Naive thymus-derived CD4-positive, alpha-beta T cell (primary cell): Measurements from ENCODE around the gene NEK7. TPM values are rescaled to one million over a fixed set of nuclear protein-coding genes. Genes with fewer than 3 reads are reported as not detected.
"Not testable (repeated sequence)": the region's sequence is repeated elsewhere in the genome, so short reads cannot be mapped to it uniquely, and the experiment has no call there.

Source experiments
- ATAC-seq: fragments of 150-1000 bp; cut with Tn5 transposase; 2 replicates; pipeline ENCODE4 v1.10.0; 2021; ENCODE audit warnings: mild to moderate bottlenecking, moderate library complexity
- CTCF ChIA-PET: fragments of 350-600 bp; sonication (Branson Sonifier 250); formaldehyde crosslinking; loops from one replicate; lab custom pipeline; 2021; ENCODE audit warnings: antibody characterized with exemption; lab: Charles Lee
- POLR2A ChIA-PET: fragments of 350-600 bp; sonication (Branson Sonifier 250); formaldehyde crosslinking; loops from one replicate; lab custom pipeline; 2021; ENCODE audit warnings: antibody characterized with exemption, inconsistent platforms; lab: Charles Lee
- DNase-seq, 9 donors: peaks; one replicate each; pipeline versions ENCODE4 v3.0.0 to v3.0.0-alpha.2; 2020 to 2022; ENCODE audit warnings: mixed read lengths in 1 of 9
- H3K27ac ChIP-seq: one replicate; pipeline ENCODE4 v1.7.0; 2013; ENCODE audit warnings: mild to moderate bottlenecking, low read depth, low read length, moderate library complexity
- H3K27me3 ChIP-seq, 2 donors: one replicate each; pipeline ENCODE4 v1.7.0; 2013; ENCODE audit warnings: low read length in 2 of 2, mild to moderate bottlenecking in 2 of 2, moderate library complexity in 2 of 2; ENCODE audit not compliant: control insufficient read depth in 2 of 2, insufficient read depth in 2 of 2
- H3K36me3 ChIP-seq, 3 experiments: 1 replicate in 2 of 3; 2 replicates in 1 of 3; pipeline ENCODE4 v1.7.0; 2013; ENCODE audit warnings: low read length in 3 of 3, mild to moderate bottlenecking in 3 of 3, moderate library complexity in 1 of 3; ENCODE audit not compliant: insufficient read depth in 3 of 3, control insufficient read depth in 2 of 3
- H3K4me1 ChIP-seq, 2 donors: one replicate each; pipeline ENCODE4 v1.7.0; 2013; ENCODE audit warnings: low read length in 2 of 2, mild to moderate bottlenecking in 2 of 2, moderate library complexity in 1 of 2; ENCODE audit not compliant: control insufficient read depth in 2 of 2, insufficient read depth in 2 of 2
- H3K4me3 ChIP-seq: 2 replicates; pipeline ENCODE4 v1.7.0; 2013; ENCODE audit warnings: mild to moderate bottlenecking, low read length
- H3K9me3 ChIP-seq, 3 experiments: 1 replicate in 2 of 3; 2 replicates in 1 of 3; pipeline ENCODE4 v1.7.0; 2013; ENCODE audit warnings: low read length in 3 of 3; ENCODE audit not compliant: control insufficient read depth in 2 of 3
- H3K27ac Mint-ChIP-seq, 9 donors: one replicate each; pipeline ENCODE4 v1.8.0; 2020 to 2022; ENCODE audit warnings: mixed read lengths in 9 of 9, mild to moderate bottlenecking in 8 of 9, moderate library complexity in 5 of 9, inconsistent platforms in 2 of 9
- H3K27me3 Mint-ChIP-seq, 5 donors: one replicate each; pipeline ENCODE4 v1.8.0; 2021 to 2022; ENCODE audit warnings: mixed read lengths in 5 of 5, mild to moderate bottlenecking in 1 of 5
- H3K36me3 Mint-ChIP-seq, 5 donors: one replicate each; pipeline ENCODE4 v1.8.0; 2020 to 2022; ENCODE audit warnings: mixed read lengths in 5 of 5, mild to moderate bottlenecking in 3 of 5, inconsistent platforms in 1 of 5
- H3K4me1 Mint-ChIP-seq, 7 donors: one replicate each; pipeline ENCODE4 v1.8.0; 2020 to 2022; ENCODE audit warnings: mixed read lengths in 7 of 7, mild to moderate bottlenecking in 3 of 7, inconsistent platforms in 1 of 7
- H3K4me3 Mint-ChIP-seq, 10 donors: one replicate each; pipeline ENCODE4 v1.8.0; 2020 to 2022; ENCODE audit warnings: mild to moderate bottlenecking in 10 of 10, mixed read lengths in 10 of 10, moderate library complexity in 6 of 10, inconsistent platforms in 2 of 10
- H3K9me3 Mint-ChIP-seq, 11 donors: one replicate each; pipeline ENCODE4 v1.8.0; 2020 to 2022; ENCODE audit warnings: mixed read lengths in 11 of 11, mild to moderate bottlenecking in 4 of 11, inconsistent platforms in 1 of 11, moderate library complexity in 1 of 11
- intact Hi-C, 2 donors: fragments of 100-400 bp; cut with micrococcal nuclease; formaldehyde crosslinking; loops; one replicate each; pipeline ENCODE4 v1.15.1; 2023
- polyA plus RNA-seq, 2 donors: library from polyadenylated mRNA; unstranded; fragments of 300-500 nt; fragmentation: Illumina TruSeq; gene quantifications; one replicate each; pipeline ENCODE4 v1.2.3, GENCODE V29; 2021
- total RNA-seq, 6 experiments: library from RNA in 5 of 6; stranded (reverse) in 5 of 6; gene quantifications; 1 replicate in 5 of 6; 2 replicates in 1 of 6; pipeline ENCODE4 v1.2.3 and lab custom pipeline; 2021 to 2026

The NEK7 gene
- total and polyA plus RNA-seq, 7 experiments from 2014 or later, result 25.1 to 68.4 (median 44.5) TPM

DNA sequence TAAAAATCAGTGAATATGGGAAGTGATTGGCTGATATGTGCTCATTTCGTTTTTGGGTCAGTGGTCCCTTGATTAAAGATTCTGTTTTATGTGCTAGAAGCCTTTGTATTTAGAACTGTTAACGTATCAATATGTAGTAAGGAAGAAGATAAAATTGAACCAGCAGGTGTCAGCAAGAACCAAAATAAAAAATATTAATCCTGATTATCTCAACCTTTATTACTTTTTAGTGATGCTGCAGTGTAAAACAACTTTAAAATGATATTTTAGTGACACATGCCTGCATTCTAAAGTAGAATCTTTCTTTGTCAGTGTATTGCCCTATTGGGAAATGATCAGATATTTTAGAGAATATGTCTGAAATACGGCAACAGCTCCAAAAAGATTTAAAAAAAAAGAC, 49.5 kb downstream of the NEK7 start:
- ATAC-seq (no peak), DNase-seq (no peak)
- H3K27ac ChIP-seq, result no peak overlapping the region
- H3K36me3 Mint-ChIP-seq, result peaks cover 3 to 16% (median 10%) of the 10 kb centered on the region in 5 donors
- peak overlapping the region in 1 of 9 donors; percentile 48 for H3K27ac Mint-ChIP-seq
- H3K9me3 Mint-ChIP-seq, result peaks cover 0 to 5% (median 0%) of the 10 kb centered on the region in 11 donors
- no peaks in the 10 kb centered on the region for H3K36me3 ChIP-seq
- no peak overlapping the region for H3K4me3 ChIP-seq
- H3K4me3 Mint-ChIP-seq, result no peak overlapping the region
- intact Hi-C loops, result loop anchor here in 1 of 2 donors (2.0 kb wide), 1 partner anchor 17 kb away; no protein-coding TSS in a partner anchor
- ChIA-PET POLR2A (no interaction called here), CTCF (interaction anchor here (0.6 kb wide), 1 partner anchor 257 kb away, joined by 3 read pairs; no protein-coding TSS in a partner anchor)
- H3K4me1 ChIP-seq, result peaks cover 0 to 22% of the 10 kb centered on the region in 2 donors
- no peaks in the 10 kb centered on the region for H3K9me3 ChIP-seq
- H3K4me1 Mint-ChIP-seq, result peaks cover 28 to 64% (median 56%) of the 10 kb centered on the region in 7 donors
- H3K27me3 ChIP-seq, result no peaks in the 10 kb centered on the region
- no peaks in the 10 kb centered on the region for H3K27me3 Mint-ChIP-seq

DNA sequence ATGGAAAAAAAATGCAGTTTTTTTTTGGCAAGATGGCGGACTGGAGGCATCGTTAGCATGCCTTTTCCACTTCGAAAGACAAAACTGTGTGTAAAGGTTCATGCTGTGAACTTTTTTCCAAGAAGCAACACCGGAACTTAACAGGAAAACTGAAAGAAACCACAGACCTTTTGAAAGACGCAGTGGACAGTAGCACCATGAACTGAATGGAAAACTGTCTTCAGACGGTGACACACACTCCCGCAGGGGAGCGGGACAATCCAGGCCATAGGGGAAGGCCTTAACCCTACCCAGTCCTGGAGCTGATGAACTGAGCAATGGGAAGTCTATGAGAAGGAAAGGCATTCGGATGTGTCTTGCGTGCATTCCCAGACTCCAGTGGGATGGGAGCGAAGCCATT, 54.9 kb downstream of the NEK7 start:
- Mint-ChIP-seq H3K27me3 (no peaks in the 10 kb centered on the region), H3K36me3 (peaks cover 0 to 46% (median 24%) of the 10 kb centered on the region in 5 donors), H3K4me3 (no peak overlapping the region), H3K4me1 (peaks cover 8 to 33% (median 20%) of the 10 kb centered on the region in 7 donors), H3K9me3 (peaks cover 4 to 31% (median 14%) of the 10 kb centered on the region in 11 donors), H3K27ac (no peak overlapping the region)
- intact Hi-C loops, result no loop called here
- DNase-seq (no peak), ATAC-seq (no peak)
- H3K4me3 ChIP-seq, result no peak overlapping the region
- H3K27ac ChIP-seq, result no peak overlapping the region
- no peaks in the 10 kb centered on the region for H3K36me3 ChIP-seq
- no peaks in the 10 kb centered on the region for H3K27me3 ChIP-seq
- H3K4me1 ChIP-seq, result no peaks in the 10 kb centered on the region
- peaks cover 0 to 6% (median 5%) of the 10 kb centered on the region in 3 experiments for H3K9me3 ChIP-seq
- ChIA-PET CTCF (interaction anchor here (0.7 kb wide), 1 partner anchor 19 kb away, joined by 3 read pairs; no protein-coding TSS in a partner anchor), POLR2A (interaction anchor here (0.6 kb wide), 1 partner anchor 811 kb away, joined by 4 read pairs; no protein-coding TSS in a partner anchor)

DNA sequence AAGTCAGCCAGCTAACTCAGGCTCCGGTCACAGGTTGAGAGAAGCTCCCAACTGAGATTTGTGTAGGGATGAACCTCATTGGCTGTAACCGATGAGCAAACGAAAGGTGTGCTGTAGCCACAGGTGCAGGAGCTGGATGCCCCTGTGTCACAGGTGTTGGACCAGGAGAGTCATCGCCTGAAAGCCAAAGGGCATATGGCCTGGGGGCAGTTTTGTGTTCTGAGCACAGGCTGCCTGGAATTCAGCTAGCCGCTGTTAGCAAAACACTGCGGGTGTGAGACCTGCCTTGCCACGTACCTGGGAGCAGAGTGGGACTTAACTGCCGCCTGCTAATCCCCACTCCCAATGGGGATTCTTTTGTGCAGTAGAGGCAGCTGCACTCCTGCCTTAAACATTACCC, 55.3 kb downstream of the NEK7 start:
- Mint-ChIP-seq H3K27me3 (no peaks in the 10 kb centered on the region), H3K4me3 (no peak overlapping the region), H3K4me1 (peaks cover 8 to 37% (median 24%) of the 10 kb centered on the region in 7 donors), H3K36me3 (peaks cover 0 to 50% (median 24%) of the 10 kb centered on the region in 5 donors), H3K9me3 (peaks cover 6 to 33% (median 15%) of the 10 kb centered on the region in 11 donors), H3K27ac (no peak overlapping the region)
- DNase-seq (no peak), ATAC-seq (no peak)
- no peaks in the 10 kb centered on the region for H3K4me1 ChIP-seq
- peaks cover 0 to 6% (median 5%) of the 10 kb centered on the region in 3 experiments for H3K9me3 ChIP-seq
- no peaks in the 10 kb centered on the region for H3K27me3 ChIP-seq
- POLR2A ChIA-PET, result no interaction called here
- no peak overlapping the region for H3K27ac ChIP-seq
- H3K4me3 ChIP-seq, result no peak overlapping the region
- H3K36me3 ChIP-seq, result no peaks in the 10 kb centered on the region
- CTCF ChIA-PET, result interaction anchor here (0.7 kb wide), 1 partner anchor 20 kb away, joined by 3 read pairs; no protein-coding TSS in a partner anchor
- intact Hi-C loops, result no loop called here

DNA sequence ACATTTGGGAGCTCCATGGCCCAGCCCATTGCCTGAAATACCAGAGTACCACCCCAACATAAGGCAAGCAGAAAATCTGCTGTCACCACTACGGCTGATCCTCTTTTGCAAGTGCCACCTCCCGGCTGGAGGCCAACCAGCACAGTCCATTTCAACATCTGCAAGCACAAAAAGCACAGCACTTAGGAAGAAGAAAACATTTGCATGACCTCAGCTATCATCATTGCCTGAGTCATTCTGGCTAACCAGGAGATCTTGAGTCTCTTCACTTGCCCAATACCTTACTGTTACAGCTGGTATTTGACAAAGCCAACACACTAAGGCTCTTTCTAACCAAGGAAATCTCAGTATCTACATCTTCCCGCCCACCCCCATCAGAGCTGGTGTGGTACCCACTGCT, 55.9 kb downstream of the NEK7 start:
- no peaks in the 10 kb centered on the region for H3K27me3 ChIP-seq
- intact Hi-C loops, result no loop called here
- DNase-seq, result no peak
- peaks cover 0 to 6% (median 5%) of the 10 kb centered on the region in 3 experiments for H3K9me3 ChIP-seq
- H3K27ac ChIP-seq, result no peak overlapping the region
- ATAC-seq, result peak; percentile 41
- H3K4me1 ChIP-seq, result no peaks in the 10 kb centered on the region
- no peaks in the 10 kb centered on the region for H3K36me3 ChIP-seq
- no peak overlapping the region for H3K4me3 ChIP-seq
- ChIA-PET POLR2A (no interaction called here), CTCF (no interaction called here)
- Mint-ChIP-seq H3K9me3 (peaks cover 6 to 33% (median 17%) of the 10 kb centered on the region in 11 donors), H3K4me3 (no peak overlapping the region), H3K36me3 (peaks cover 0 to 50% (median 26%) of the 10 kb centered on the region in 5 donors), H3K27ac (no peak overlapping the region), H3K4me1 (peaks cover 8 to 37% (median 25%) of the 10 kb centered on the region in 7 donors), H3K27me3 (no peaks in the 10 kb centered on the region)

DNA sequence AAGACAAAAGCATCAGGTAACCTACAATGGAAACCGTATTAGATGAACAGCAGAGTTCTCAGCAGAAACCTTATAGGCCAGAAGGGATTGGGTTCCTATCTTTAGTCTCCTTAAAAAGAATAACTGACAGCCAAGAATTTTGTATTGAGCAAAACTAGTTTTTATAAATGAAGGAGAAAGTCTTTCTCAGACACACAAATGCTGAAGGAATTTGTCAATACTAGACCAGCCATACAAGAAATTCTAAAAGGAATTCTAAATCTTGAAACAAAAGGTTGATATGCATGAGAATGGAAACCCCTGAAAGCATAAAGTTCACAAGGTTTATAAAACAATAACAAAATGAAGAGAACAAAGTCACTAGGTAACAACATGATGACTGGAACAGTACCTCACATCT, 58.1 kb downstream of the NEK7 start:
- no peaks in the 10 kb centered on the region for H3K27me3 ChIP-seq
- H3K27ac ChIP-seq, result no peak overlapping the region
- intact Hi-C loops, result no loop called here
- Mint-ChIP-seq H3K9me3 (peaks cover 6 to 33% (median 17%) of the 10 kb centered on the region in 11 donors), H3K27me3 (no peaks in the 10 kb centered on the region), H3K4me3 (no peak overlapping the region), H3K4me1 (peaks cover 6 to 43% (median 31%) of the 10 kb centered on the region in 7 donors), H3K27ac (no peak overlapping the region), H3K36me3 (peaks cover 0 to 49% (median 23%) of the 10 kb centered on the region in 5 donors)
- ATAC-seq, result no peak
- H3K9me3 ChIP-seq, result peaks cover 0 to 6% (median 5%) of the 10 kb centered on the region in 3 experiments
- no peak for DNase-seq
- no peak overlapping the region for H3K4me3 ChIP-seq
- CTCF ChIA-PET, result no interaction called here
- H3K4me1 ChIP-seq, result no peaks in the 10 kb centered on the region
- POLR2A ChIA-PET, result no interaction called here
- no peaks in the 10 kb centered on the region for H3K36me3 ChIP-seq

DNA sequence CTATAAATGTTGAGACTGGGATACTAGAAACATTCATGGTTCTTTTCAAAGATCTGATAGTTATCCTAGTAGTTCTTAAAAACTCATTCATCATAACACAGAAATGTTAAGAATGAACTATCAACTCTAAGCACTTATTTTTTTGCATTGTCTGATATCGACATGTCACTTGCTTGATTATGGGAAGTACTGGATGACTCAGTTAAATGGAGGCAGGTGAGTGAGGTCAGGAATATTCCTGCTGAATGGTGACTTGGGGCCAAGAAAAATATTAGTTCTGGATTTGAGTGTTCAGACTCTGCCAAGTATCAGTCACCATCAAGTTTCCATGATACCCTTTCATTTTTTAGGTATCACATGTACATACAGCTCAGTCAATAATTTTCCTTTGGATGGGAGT, 63.6 kb downstream of the NEK7 start:
- Mint-ChIP-seq H3K4me3 (no peak overlapping the region), H3K9me3 (peaks cover 0 to 26% (median 6%) of the 10 kb centered on the region in 11 donors), H3K27me3 (no peaks in the 10 kb centered on the region), H3K27ac (peak overlapping the region in 3 of 9 donors; percentile 4 to 69 (median 19)), H3K36me3 (peaks cover 0 to 37% (median 31%) of the 10 kb centered on the region in 5 donors), H3K4me1 (peaks cover 8 to 56% (median 39%) of the 10 kb centered on the region in 7 donors)
- no peak for ATAC-seq
- H3K36me3 ChIP-seq, result no peaks in the 10 kb centered on the region
- no peak overlapping the region for H3K4me3 ChIP-seq
- no peaks in the 10 kb centered on the region for H3K27me3 ChIP-seq
- POLR2A ChIA-PET, result no interaction called here
- CTCF ChIA-PET, result no interaction called here
- intact Hi-C loops, result loop anchor here in 1 of 2 donors (2.0 to 5.0 kb wide), 2 partner anchors 16 to 33 kb away; no protein-coding TSS in a partner anchor
- no peaks in the 10 kb centered on the region for H3K9me3 ChIP-seq
- DNase-seq, result no peak
- no peak overlapping the region for H3K27ac ChIP-seq
- H3K4me1 ChIP-seq, result no peaks in the 10 kb centered on the region

DNA sequence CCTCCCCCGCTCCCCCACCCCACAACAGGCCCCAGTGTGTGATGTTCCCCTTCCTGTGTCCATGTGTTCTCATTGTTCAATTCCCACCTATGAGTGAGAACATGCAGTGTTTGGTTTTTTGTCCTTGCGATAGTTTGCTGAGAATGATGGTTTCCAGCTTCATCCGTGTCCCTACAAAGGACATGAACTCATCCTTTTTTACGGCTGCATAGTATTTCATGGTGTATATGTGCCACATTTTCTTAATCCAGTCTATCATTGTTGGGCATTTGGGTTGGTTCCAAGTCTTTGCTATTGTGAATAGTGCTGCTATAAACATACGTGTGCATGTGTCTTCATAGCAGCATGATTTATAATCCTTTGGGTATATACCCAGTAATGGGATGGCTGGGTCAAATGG, 70.2 kb downstream of the NEK7 start:
- intact Hi-C loops, H3K27ac ChIP-seq, H3K27me3 Mint-ChIP-seq, H3K4me3 ChIP-seq, ATAC-seq, CTCF ChIA-PET, H3K4me3 Mint-ChIP-seq, H3K9me3 ChIP-seq, DNase-seq, H3K4me1 ChIP-seq, H3K27ac Mint-ChIP-seq, POLR2A ChIA-PET, H3K36me3 ChIP-seq, H3K27me3 ChIP-seq: not testable (repeated sequence)
- H3K4me1 Mint-ChIP-seq, result peaks cover 5 to 38% (median 32%) of the 10 kb centered on the region in 7 donors
- H3K36me3 Mint-ChIP-seq, result peaks cover 7 to 37% (median 33%) of the 10 kb centered on the region in 5 donors
- peaks cover 0 to 15% (median 5%) of the 10 kb centered on the region in 11 donors for H3K9me3 Mint-ChIP-seq
